PC-3 (cell line): Measurements from ENCODE around the gene NOCT. TPM values are rescaled to one million over a fixed set of nuclear protein-coding genes. Genes with fewer than 3 reads are reported as not detected.

Experiments used
- total RNA-seq: library from RNA; depleted of rRNA; stranded (reverse); fragments of >200 nt; gene quantifications from 2 replicates; pipeline ENCODE4 v1.2.3, GENCODE V29; 2014; rRNA removed

NOCT gene
- total RNA-seq, 1 experiment from 2014 or later, result 32.7 TPM

Other genes with a start within 250 kb of the NOCT start
- gene ELF2, start 161.4 kb downstream of the NOCT start, total RNA-seq, result 18.5 and 20.4 TPM in 2 replicates